ENCODE data around the gene IL24. TPM values are rescaled to one million over a fixed set of nuclear protein-coding genes. Genes with fewer than 3 reads are reported as not detected.

The IL24 gene
- polyA plus RNA-seq, 1 donor (not counting 4 experiments of a cell fraction or from before 2014, with no cell fraction given), result 2.3 TPM

- dilution Hi-C loops (cut with MboI; ENCODE audit: extremely low pct_ligation_motif_present, low sequenced_read_pairs), result no loop called here
- no peaks in the 10 kb centered on the region for H3K9me3 ChIP-seq (ENCODE audit: control insufficient read depth, low read depth, low read length)
- H3K27ac ChIP-seq (ENCODE audit: control insufficient read depth, insufficient read depth, low read length), result no peak overlapping the region
- H3K4me3 ChIP-seq (ENCODE audit: control insufficient read depth in 2 of 3, extremely low read depth in 1 of 3, insufficient read depth in 2 of 3, low read depth in 1 of 3, low read length in 3 of 3), result no peak overlapping the region
- H3K27me3 ChIP-seq (ENCODE audit: control insufficient read depth, extremely low read depth, insufficient read depth, low read length), result no peaks in the 10 kb centered on the region
- FAIRE-seq, result no peak
- H3K4me2 ChIP-seq (ENCODE audit: control insufficient read depth, extremely low read depth, insufficient read depth, low read depth, low read length), result no peak overlapping the region
- TF ChIP-seq EZH2 (IDR thresholded peaks at IDR 0.05; ENCODE audit: low read length), result no peak
- no peak for TF ChIP-seq CTCF (optimal IDR thresholded peaks at IDR 0.05 in 1 of 3, IDR thresholded peaks at IDR 0.05 in 1 of 3, conservative IDR thresholded peaks at IDR 0.05 in 1 of 3; ENCODE audit: extremely low read depth in 1 of 3, insufficient read depth in 2 of 3, low read length in 3 of 3)
- H3K36me3 ChIP-seq (ENCODE audit: control insufficient read depth in 2 of 2, extremely low read depth in 1 of 2, insufficient read depth in 2 of 2, low read length in 2 of 2), result no peaks in the 10 kb centered on the region
- H2AFZ ChIP-seq (ENCODE audit: control insufficient read depth, low read length), result no peak overlapping the region
- H3K9me1 ChIP-seq (ENCODE audit: control insufficient read depth, extremely low read depth, insufficient read depth, low read length), result no peaks in the 10 kb centered on the region
- no peaks in the 10 kb centered on the region for H3K4me1 ChIP-seq (ENCODE audit: control insufficient read depth, extremely low read depth, insufficient read depth, low read length)
- H3K9ac ChIP-seq (ENCODE audit: control insufficient read depth, extremely low read depth, insufficient read depth, low read length), result no peak overlapping the region
- no peak for DNase-seq (ENCODE audit: low read depth, low spot score)
- H4K20me1 ChIP-seq (ENCODE audit: control insufficient read depth, extremely low read depth, insufficient read depth, low read length), result no peaks in the 10 kb centered on the region
- H3K79me2 ChIP-seq (ENCODE audit: control insufficient read depth, insufficient read depth, low read length), result no peaks in the 10 kb centered on the region
These were observed 18.9 kb downstream of the IL24 start for GRCh38 chr1:206916000-206916709.

GRCh38 chr1:206918076-206918475, 20.8 kb downstream of the IL24 start:
- Histone ChIP-seq H3K27ac (ENCODE audit: control insufficient read depth, insufficient read depth, low read length) (no peak overlapping the region), H3K9me1 (ENCODE audit: control insufficient read depth, extremely low read depth, insufficient read depth, low read length) (no peaks in the 10 kb centered on the region), H3K36me3 (ENCODE audit: control insufficient read depth in 2 of 2, extremely low read depth in 1 of 2, insufficient read depth in 2 of 2, low read length in 2 of 2) (no peaks in the 10 kb centered on the region), H3K4me2 (ENCODE audit: control insufficient read depth, extremely low read depth, insufficient read depth, low read depth, low read length) (no peak overlapping the region), H3K4me3 (ENCODE audit: control insufficient read depth in 2 of 3, extremely low read depth in 1 of 3, insufficient read depth in 2 of 3, low read depth in 1 of 3, low read length in 3 of 3) (no peak overlapping the region), H3K9me3 (ENCODE audit: control insufficient read depth, low read depth, low read length) (no peaks in the 10 kb centered on the region), H3K79me2 (ENCODE audit: control insufficient read depth, insufficient read depth, low read length) (no peaks in the 10 kb centered on the region), H3K9ac (ENCODE audit: control insufficient read depth, extremely low read depth, insufficient read depth, low read length) (no peak overlapping the region), H3K4me1 (ENCODE audit: control insufficient read depth, extremely low read depth, insufficient read depth, low read length) (no peaks in the 10 kb centered on the region), H2AFZ (ENCODE audit: control insufficient read depth, low read length) (no peak overlapping the region), H4K20me1 (ENCODE audit: control insufficient read depth, extremely low read depth, insufficient read depth, low read length) (no peaks in the 10 kb centered on the region), H3K27me3 (ENCODE audit: control insufficient read depth, extremely low read depth, insufficient read depth, low read length) (no peaks in the 10 kb centered on the region)
- dilution Hi-C loops (cut with MboI; ENCODE audit: extremely low pct_ligation_motif_present, low sequenced_read_pairs), result no loop called here
- DNase-seq (ENCODE audit: low read depth, low spot score) (no peak), FAIRE-seq (no peak)
- TF ChIP-seq CTCF (optimal IDR thresholded peaks at IDR 0.05 in 1 of 3, IDR thresholded peaks at IDR 0.05 in 1 of 3, conservative IDR thresholded peaks at IDR 0.05 in 1 of 3; ENCODE audit: extremely low read depth in 1 of 3, insufficient read depth in 2 of 3, low read length in 3 of 3), result no peak
- TF ChIP-seq EZH2 (IDR thresholded peaks at IDR 0.05; ENCODE audit: low read length), result no peak
